ENCODE measurements around the gene TIMM17B. TPM values are rescaled to one million over a fixed set of nuclear protein-coding genes. Genes with fewer than 3 reads are reported as not detected.

TIMM17B gene
- total RNA-seq, 6 donors from 2014 or later, result 29.6 to 49.6 (median 42.6) TPM

DNA sequence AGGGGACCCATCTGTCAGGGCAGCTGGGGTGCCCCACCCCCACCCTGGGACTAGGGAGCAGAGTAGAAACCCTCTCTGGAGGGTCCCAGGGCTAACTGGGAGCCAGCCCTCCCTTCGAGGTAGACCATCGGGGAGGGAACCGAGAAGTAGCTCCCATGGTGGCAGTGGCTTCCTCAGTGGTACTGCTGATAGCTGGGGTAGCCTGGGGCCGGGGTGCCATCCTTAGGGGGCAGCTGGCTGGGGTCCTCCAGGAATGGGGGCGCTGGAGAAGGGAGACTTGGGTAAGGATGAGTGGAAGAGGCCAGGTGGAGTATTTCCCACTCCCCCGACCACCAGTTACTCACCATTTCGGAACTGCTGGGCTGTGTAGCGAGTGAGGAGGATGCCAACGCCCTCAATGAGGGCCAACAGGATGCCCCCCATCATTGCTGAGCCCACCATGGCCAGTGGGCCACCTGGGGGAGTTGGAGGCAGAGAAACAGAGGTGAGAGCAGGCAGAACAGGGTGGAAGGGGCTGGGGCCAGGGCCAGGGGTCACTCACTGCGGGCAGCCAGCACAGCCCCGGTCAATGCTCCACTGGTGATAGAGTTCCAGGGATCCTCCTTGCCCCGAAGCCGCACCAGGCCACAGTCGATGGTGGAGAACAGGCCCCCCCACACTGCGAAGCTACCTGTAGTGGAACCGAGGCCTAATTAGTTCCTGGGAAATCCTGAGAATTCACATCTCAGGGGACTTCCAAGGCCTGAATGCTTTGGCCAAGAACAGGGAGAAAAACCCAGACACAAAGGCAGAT lies 3.8 kb downstream of the TIMM17B start:
- DNase-seq, result no peak
- Histone ChIP-seq H3K4me1 (peaks cover 10 to 17% (median 12%) of the 10 kb centered on the region in 4 donors), H3K4me3 (no peak overlapping the region), H3K9me3 (peaks cover 0 to 3% (median 0%) of the 10 kb centered on the region in 4 donors), H3K27me3 (no peaks in the 10 kb centered on the region), H3K27ac (no peak overlapping the region), H3K36me3 (peaks cover 0 to 14% (median 3%) of the 10 kb centered on the region in 4 donors)
- WGBS, 2 donors, result 87 to 100% methylated on average over 3 to 16 of the region's 16 CpGs
- TF ChIP-seq EP300 (IDR thresholded peaks at IDR 0.05), result no peak
- no peak for TF ChIP-seq POLR2A (IDR thresholded peaks at IDR 0.05)
- TF ChIP-seq, protein P1, sequence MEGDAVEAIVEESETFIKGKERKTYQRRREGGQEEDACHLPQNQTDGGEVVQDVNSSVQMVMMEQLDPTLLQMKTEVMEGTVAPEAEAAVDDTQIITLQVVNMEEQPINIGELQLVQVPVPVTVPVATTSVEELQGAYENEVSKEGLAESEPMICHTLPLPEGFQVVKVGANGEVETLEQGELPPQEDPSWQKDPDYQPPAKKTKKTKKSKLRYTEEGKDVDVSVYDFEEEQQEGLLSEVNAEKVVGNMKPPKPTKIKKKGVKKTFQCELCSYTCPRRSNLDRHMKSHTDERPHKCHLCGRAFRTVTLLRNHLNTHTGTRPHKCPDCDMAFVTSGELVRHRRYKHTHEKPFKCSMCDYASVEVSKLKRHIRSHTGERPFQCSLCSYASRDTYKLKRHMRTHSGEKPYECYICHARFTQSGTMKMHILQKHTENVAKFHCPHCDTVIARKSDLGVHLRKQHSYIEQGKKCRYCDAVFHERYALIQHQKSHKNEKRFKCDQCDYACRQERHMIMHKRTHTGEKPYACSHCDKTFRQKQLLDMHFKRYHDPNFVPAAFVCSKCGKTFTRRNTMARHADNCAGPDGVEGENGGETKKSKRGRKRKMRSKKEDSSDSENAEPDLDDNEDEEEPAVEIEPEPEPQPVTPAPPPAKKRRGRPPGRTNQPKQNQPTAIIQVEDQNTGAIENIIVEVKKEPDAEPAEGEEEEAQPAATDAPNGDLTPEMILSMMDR (IDR thresholded peaks at IDR 0.05), result no peak
- TF ChIP-seq POLR2AphosphoS5 (IDR thresholded peaks at IDR 0.05), result no peak
- no peak for ATAC-seq (ENCODE audit: low FRiP score in 2 of 2)

DNA sequence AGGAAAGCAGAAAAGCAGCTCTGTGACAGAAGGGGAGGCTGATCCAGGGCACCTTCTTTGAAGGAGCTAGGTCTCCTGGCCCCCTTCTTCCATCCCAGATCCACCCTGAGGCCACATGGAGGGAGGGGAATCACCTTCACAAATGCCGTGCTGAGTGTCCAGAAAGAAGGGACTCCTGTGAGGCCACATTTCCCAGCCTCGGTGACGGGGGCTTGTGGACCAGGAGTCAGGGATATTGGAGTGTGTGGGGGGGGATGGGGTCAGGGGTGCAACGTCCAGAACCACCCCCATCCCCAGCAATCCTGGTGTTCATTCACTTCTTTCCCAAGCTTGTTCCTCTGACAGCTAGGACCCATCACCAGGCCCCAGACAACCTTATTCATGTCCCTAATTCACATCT lies 4.7 kb downstream of the TIMM17B start:
- ATAC-seq (ENCODE audit: low FRiP score in 2 of 2), result no peak
- H3K4me1 ChIP-seq, result peaks cover 10 to 17% (median 12%) of the 10 kb centered on the region in 4 donors
- H3K36me3 ChIP-seq, result peaks cover 0 to 14% (median 3%) of the 10 kb centered on the region in 4 donors
- H3K9me3 ChIP-seq, result no peaks in the 10 kb centered on the region
- no peak for DNase-seq
- WGBS, 2 donors, result 76 to 81% methylated on average over 3 to 4 of the region's 4 CpGs
- no peak overlapping the region for H3K27ac ChIP-seq
- TF ChIP-seq POLR2AphosphoS5 (IDR thresholded peaks at IDR 0.05), result no peak
- TF ChIP-seq, protein P1 (IDR thresholded peaks at IDR 0.05), result no peak
- TF ChIP-seq EP300 (IDR thresholded peaks at IDR 0.05), result no peak
- TF ChIP-seq POLR2A (IDR thresholded peaks at IDR 0.05), result no peak
- H3K27me3 ChIP-seq, result no peaks in the 10 kb centered on the region
- H3K4me3 ChIP-seq, result no peak overlapping the region

- Histone ChIP-seq H3K36me3 (peaks cover 0 to 14% (median 3%) of the 10 kb centered on the region in 4 donors), H3K9me3 (no peaks in the 10 kb centered on the region), H3K4me1 (peaks cover 8 to 15% (median 11%) of the 10 kb centered on the region in 4 donors), H3K27ac (peak overlapping the region; percentile 30 to 84 (median 73)), H3K4me3 (peak overlapping the region; percentile 32 to 85 (median 68)), H3K27me3 (no peaks in the 10 kb centered on the region)
- ATAC-seq (ENCODE audit: low FRiP score in 2 of 2) (peak; percentile 94 to 97), DNase-seq (peak; percentile 89 to 95)
- WGBS, 2 donors, result 40% methylated on average over 56 of the region's 68 CpGs; no CpG with 5 or more reads in 1 of the 2 donors
- no peak for TF ChIP-seq POLR2AphosphoS5 (IDR thresholded peaks at IDR 0.05)
- TF ChIP-seq POLR2A (IDR thresholded peaks at IDR 0.05), result peak in 1 of 4 donors; percentile 60
- TF ChIP-seq, protein P1 (IDR thresholded peaks at IDR 0.05), result peak; percentile 23 to 76 (median 60)
These were observed 5.9 kb downstream of the TIMM17B start for GRCh38 chrX:48891402-48892288.

DNA sequence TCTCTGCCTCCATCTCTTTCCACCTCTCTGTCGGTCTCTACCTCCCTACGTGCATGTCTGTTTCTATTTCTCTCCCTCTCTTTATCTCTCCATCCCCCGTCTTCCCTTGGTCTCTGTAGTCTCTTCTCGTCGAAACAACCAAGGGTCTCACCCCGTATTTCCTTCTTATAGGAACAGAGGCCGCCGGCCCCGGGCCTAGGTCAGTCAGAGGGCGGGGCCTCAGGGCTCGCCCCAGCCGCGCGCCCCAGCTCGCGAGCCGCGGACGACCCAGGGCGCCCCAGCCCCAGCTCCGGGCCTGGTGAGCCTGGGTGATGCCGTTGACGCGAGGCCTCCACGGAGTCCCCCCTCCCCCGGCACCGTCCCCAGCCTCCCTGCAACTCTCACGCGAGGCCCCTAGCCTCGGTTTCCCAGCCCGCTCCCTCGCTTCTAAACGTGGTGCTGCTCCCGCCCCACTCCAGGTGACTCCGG lies 6.6 kb downstream of the TIMM17B start:
- H3K4me3 ChIP-seq, result peak overlapping the region; percentile 32 to 85 (median 68)
- no peaks in the 10 kb centered on the region for H3K9me3 ChIP-seq
- 1 to 48% methylated on average over 9 to 27 of the region's 35 CpGs for WGBS, 2 donors
- DNase-seq (peak; percentile 41 to 86), ATAC-seq (ENCODE audit: low FRiP score in 2 of 2) (peak in 1 of 2 donors; percentile 77)
- no peaks in the 10 kb centered on the region for H3K27me3 ChIP-seq
- no peak for TF ChIP-seq EP300 (IDR thresholded peaks at IDR 0.05)
- TF ChIP-seq, protein P1 (IDR thresholded peaks at IDR 0.05), result no peak
- TF ChIP-seq POLR2AphosphoS5 (IDR thresholded peaks at IDR 0.05), result no peak
- no peak for TF ChIP-seq POLR2A (IDR thresholded peaks at IDR 0.05)
- peak overlapping the region; percentile 30 to 84 (median 73) for H3K27ac ChIP-seq
- H3K36me3 ChIP-seq, result peaks cover 0 to 14% (median 3%) of the 10 kb centered on the region in 4 donors
- peaks cover 4 to 9% (median 6%) of the 10 kb centered on the region in 4 donors for H3K4me1 ChIP-seq
